HUDEP-2 (cell line): ENCODE results near the gene BNIPL.
A peak's percentile ranks its signal among the peaks of the same experiment; 100 is the strongest.

Experiments used
- DNase-seq, 76 experiments: peaks; one replicate each; lab custom pipeline; 2025; ENCODE audit not compliant: unreplicated experiment in 76 of 76; lab: John Stamatoyannopoulos, UW

The BNIPL gene

GRCh38 chr1:151009206-151009587, 27.2 kb upstream of the BNIPL start:
- DNase-seq = no peak

- DNase-seq = no peak
Observed at GRCh38 chr1:151009674-151010345, 26.6 kb upstream of the BNIPL start.

DNA sequence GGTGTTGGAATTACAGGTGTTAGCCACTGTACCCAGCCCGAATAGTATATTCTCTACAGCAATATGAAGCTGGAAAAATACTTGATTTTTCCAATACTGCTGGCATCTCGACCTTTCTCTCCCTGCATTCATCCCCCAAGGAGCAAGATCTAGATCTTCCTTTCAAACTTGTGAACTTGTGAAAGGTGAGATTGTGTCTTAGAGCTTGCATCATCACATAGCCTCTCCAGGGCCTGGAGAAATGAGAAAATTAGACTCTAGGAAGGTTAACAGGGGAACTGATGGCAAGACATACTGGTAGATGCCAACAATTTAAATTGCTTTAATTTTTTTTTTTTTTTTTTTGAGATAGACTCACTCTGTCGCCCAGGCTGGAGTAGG, 26.1 kb upstream of the BNIPL start:
- no peak for DNase-seq

DNA sequence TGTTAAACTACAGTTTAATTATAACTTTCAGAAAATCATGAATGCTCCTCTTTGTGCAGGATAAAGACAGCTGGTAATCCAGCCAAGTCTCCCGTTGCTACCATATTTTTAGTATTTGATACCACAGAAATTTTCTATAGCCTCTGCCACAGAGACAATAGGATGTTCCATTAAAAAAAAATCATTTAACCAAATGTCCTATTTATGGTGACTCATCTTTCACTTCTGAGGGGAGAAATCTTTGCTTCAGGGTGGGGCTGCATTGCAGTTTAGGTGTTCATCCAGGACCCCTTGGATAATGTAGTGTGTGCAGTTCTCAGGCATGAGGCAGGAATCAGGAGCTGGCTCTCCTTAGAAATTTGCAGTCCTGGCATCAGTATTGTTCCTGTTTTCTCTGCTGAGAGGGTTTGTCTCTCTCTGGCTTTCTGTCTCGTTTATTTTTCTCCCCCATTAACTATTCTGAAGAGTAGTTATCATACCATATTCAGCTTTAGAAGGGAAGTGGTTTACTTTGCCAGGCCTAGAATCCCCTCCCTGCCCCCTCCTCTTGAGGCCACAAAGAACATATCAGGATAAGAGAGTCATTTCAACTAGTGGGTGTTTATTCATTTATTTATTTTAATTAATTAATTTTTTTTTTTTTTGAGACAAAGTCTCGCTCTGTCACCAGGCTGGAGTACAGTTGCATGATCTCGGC, 25.1 kb upstream of the BNIPL start:
- DNase-seq = no peak

DNA sequence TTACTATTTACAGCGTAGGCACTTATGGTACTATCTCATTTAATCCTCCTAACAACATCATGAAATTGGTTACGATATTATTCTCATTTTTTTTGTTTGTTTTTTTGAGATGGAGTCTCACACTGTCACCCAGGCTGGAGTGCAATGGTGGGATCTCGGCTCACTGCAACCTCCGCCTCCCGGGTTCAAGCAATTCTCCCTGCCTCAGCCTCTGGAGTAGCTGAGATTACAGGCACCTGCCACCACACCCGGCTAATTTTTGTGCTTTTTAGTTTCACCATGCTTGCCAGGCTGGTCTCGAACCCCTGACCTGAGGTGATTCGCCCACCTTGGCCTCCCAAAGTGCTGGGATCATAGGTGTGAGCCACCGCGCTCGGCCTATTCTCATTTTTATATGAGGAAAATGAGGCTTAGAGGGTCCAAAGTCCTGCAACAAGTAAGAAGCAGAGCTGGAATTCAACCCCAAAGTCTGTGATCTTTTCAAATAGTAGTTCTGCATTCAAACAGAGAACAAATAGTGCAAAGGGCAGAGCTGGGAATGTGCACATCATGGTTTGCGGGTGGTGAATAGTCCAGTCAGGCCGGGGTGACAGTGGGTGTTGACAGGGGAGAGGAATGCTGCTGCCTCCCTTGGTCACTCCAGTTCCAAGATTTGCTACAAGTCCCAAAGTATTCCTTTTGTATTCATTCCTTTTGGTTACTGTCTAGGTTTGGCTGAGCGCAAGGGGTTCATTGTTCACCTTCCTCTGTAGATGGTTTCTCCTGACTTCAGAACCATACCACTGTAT, 23.5 kb upstream of the BNIPL start:
- DNase-seq = no peak

GRCh38 chr1:151013518-151013917, 22.9 kb upstream of the BNIPL start:
- DNase-seq = peak in 65 of 76 experiments; percentile 5 to 74 (median 41)

GRCh38 chr1:151024540-151025146, 11.7 kb upstream of the BNIPL start:
- DNase-seq = peak in 70 of 76 experiments; percentile 16 to 83 (median 64)

- DNase-seq = no peak
Observed at GRCh38 chr1:151026460-151026859, 9.9 kb upstream of the BNIPL start.

DNA sequence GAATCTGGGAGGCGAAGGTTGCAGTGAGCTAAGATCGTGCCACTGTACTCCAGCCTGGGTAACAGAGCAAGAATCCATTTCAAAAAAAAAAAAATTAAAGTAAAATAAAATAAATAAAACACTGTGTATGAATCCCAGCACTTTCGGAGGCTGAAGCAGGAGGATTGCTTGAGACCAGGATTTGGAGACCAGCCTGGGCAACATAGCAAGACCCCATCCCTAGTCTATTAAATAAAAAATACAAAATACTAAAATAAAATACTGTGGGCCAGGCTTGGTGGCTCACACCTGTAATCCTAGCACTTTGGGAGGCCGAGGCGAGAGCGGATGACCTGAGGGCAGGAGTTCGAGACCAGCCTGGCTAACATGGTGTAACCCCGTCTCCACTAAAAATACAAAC, 4.2 kb upstream of the BNIPL start:
- DNase-seq = no peak

DNA sequence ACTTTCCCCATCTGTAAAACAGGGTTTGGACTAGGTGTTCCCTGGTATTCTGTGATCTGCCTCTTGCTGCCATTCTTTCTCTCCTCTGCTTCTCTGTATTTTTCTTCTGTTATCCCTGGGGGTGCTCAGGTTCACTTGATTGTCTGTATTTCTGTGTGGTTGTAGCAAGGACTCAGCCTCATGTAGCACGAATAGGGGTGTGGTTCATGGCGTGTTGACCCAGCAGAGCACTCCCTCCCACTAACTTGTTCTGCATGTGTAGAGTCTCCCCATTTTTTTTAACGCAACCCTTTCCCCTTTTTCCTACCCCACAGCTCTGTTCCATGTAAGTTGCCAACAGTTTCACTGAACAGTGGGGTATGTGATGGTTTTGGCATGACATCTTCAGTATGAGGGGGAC, 1.2 kb upstream of the BNIPL start:
- no peak for DNase-seq

GRCh38 chr1:151037032-151037431, 646 bp downstream of the BNIPL start:
- DNase-seq = no peak

- peak in 4 of 76 experiments; percentile 11 to 29 (median 18) for DNase-seq
Observed at GRCh38 chr1:151039521-151039920, 3.1 kb downstream of the BNIPL start.

DNA sequence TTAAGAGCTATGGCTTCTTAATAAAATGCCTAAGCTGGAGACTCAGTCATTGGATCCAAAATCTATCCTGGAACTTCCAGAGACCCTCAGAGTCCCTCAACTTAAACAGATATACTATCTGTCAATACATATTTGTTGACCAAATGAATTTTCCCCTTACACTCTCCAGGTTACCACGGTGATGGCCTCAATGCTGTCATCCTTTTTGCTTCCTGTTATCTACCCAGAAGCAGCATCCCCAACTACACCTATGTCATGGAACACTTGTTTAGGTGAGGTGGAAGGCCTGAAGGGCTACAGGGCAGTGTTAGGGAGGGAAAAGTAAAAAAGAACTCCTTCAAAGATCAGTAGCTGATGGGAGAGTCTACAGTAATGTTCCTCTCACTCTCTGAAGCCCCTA, 6.8 kb downstream of the BNIPL start:
- DNase-seq = no peak

DNA sequence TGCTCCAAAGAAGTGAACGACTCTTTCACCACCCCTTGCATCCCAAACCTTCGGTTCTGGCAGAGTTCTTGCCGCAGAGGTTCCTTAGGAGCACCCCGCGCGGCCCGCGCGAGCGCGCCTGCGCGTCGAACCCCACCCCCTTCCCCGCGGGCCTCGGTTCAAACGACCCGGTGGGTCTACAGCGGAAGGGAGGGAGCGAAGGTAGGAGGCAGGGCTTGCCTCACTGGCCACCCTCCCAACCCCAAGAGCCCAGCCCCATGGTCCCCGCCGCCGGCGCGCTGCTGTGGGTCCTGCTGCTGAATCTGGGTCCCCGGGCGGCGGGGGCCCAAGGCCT, 11.2 kb downstream of the BNIPL start, which contains the start of gene C1orf56:
TSS of gene C1orf56 (plus strand) at position 161 of the 334 bp plus-strand sequence. CDS start at position 258, 97 bp downstream.
- peak in 41 of 76 experiments; percentile 5 to 61 (median 33) for DNase-seq

- peak in 73 of 76 experiments; percentile 17 to 87 (median 66) for DNase-seq
Observed at GRCh38 chr1:151047925-151048644, 11.7 kb downstream of the BNIPL start.

- DNase-seq = no peak
Observed at GRCh38 chr1:151048645-151049032, 12.3 kb downstream of the BNIPL start.

GRCh38 chr1:151049458-151049857, 13.1 kb downstream of the BNIPL start:
- DNase-seq = no peak

DNA sequence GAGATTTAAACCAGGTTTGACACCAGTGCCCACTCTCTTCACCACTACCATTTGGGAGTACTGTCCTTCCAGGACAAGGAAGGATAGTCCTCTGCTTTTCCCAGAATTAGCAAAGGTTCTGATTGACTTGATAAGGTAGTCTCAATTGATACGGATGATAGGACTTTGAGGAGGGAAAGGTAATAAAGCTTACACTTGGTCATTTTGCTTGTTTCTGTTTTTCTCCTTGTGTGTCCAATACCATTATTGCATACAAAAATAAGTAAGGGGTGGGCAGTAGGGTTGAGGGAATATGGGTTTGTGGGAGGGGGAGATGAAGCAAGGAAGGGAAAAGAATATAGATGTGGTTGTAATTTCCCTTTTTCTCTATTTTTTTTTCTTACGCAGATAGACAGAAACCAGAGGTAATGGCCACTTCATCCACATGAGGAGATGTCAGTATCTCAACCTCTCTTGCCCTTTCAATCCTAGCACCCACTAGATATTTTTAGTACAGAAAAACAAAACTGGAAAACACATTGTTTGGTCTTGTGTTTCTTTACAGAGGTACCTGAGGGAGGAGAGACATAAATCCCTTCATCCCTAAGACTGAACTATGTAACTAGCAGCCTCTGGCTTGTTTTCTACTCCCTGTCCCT, 13.8 kb downstream of the BNIPL start:
- DNase-seq = no peak

DNA sequence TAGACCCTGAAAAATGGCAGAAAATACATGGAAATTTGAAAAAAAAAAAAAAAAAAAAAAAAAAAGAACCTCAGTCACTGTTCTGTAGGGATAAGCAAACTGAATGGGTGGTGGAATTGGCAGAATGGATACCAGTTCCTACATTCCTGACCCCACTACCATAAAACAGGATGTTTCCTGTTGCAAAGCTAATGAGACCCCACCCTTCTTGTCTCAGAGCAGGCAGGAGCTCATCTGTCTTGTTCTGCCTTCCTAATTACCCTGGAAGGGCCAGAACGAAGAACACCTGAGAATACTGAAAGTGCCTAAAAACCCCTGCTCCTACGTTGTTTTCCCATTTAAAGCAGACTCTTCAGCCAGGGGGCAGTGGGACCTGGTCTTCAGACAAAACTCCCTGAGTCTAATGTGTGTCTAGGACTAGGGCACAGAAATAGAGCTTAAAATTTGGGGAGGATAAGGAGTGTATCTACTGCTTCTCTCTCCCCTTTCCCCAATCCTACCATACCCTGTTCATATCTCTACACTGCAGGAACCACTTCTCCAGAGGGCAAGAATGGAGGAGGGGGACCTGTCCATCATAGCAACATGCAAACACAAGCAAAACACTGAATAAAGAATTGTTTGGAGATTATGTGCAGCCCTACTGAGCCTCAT, 15.1 kb downstream of the BNIPL start:
- no peak for DNase-seq
